Natural killer cell treated with Interleukin-12 subunit alpha and Interleukin-12 subunit beta and Interleukin-15 and Interleukin-18, amount 100 ng/mL, for 72 hours (primary cell): ENCODE measurements around the gene DNAJB8. TPM values are rescaled to one million over a fixed set of nuclear protein-coding genes. Genes with fewer than 3 reads are reported as not detected.

ENCODE experiments used
- ATAC-seq, 2 donors: fragments of 150-1000 bp; cut with Tn5 transposase in 1 of 2; sonication (Bioruptor Pico), chemical (Tn5 transposase) in 1 of 2; 2 replicates each; pipeline ENCODE4 v1.10.0; 2021
- DNase-seq: peaks from one replicate; pipeline ENCODE4 v3.0.0; 2022; ENCODE audit warnings: low spot score
- H3K27ac Mint-ChIP-seq, 2 donors: 1 replicate in 1 of 2; 2 replicates in 1 of 2; pipeline ENCODE4 v1.8.0; 2022; ENCODE audit warnings: mixed read lengths in 2 of 2, mild to moderate bottlenecking in 1 of 2, moderate library complexity in 1 of 2
- H3K27me3 Mint-ChIP-seq, 2 donors: 1 replicate in 1 of 2; 2 replicates in 1 of 2; pipeline ENCODE4 v1.8.0; 2022; ENCODE audit warnings: mixed read lengths in 2 of 2
- H3K36me3 Mint-ChIP-seq: one replicate; pipeline ENCODE4 v1.8.0; 2022; ENCODE audit warnings: mixed read lengths
- H3K4me1 Mint-ChIP-seq, 2 donors: 1 replicate in 1 of 2; 2 replicates in 1 of 2; pipeline ENCODE4 v1.8.0; 2022; ENCODE audit warnings: low read depth in 2 of 2, mixed read lengths in 2 of 2, mild to moderate bottlenecking in 1 of 2
- H3K4me3 Mint-ChIP-seq: one replicate; pipeline ENCODE4 v1.8.0; 2022; ENCODE audit warnings: mixed read lengths
- H3K9me3 Mint-ChIP-seq: 2 replicates; pipeline ENCODE4 v1.8.0; 2022; ENCODE audit warnings: mixed read lengths
- total RNA-seq, 2 donors: library from RNA; stranded (reverse); gene quantifications; one replicate each; pipeline ENCODE4 v1.2.3, GENCODE V29; 2022

The DNAJB8 gene
- total RNA-seq, 2 donors from 2014 or later: not detected

DNA sequence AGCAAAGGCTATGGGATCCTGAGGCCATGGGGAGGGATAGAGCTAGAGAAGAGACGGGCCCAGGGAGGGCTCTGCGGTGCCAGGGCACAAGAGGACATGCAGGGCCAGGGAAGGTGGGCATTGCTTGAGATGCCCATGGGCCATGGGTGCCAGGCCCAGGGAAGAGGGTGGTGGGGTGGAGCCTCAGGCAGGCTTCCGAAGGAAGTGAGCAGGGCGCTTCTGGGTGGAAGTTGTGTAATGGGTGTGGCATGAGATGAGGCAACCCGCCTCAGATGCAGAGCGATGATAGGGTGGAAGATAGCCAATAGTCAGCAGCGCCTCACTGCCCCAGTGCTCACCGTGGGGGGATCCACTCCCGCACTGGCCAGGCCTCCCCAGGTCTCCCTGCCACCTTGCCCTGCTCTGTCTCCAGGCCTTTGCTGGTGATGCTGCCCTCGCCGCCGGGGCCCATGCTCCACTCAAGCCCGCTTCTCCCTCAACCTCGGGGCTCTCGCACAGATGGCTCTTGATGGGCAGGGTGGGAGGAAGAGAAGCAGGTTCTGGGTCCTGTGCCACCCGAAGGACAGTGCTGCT, 51.4 kb downstream of the DNAJB8 start:
- no peaks in the 10 kb centered on the region for H3K36me3 Mint-ChIP-seq
- ATAC-seq (peak in 1 of 2 donors; percentile 64), DNase-seq (no peak)
- H3K4me1 Mint-ChIP-seq: peaks cover 0 to 2% of the 10 kb centered on the region in 2 donors
- H3K4me3 Mint-ChIP-seq: no peak overlapping the region
- no peaks in the 10 kb centered on the region for H3K27me3 Mint-ChIP-seq
- H3K27ac Mint-ChIP-seq: no peak overlapping the region
- no peaks in the 10 kb centered on the region for H3K9me3 Mint-ChIP-seq

DNA sequence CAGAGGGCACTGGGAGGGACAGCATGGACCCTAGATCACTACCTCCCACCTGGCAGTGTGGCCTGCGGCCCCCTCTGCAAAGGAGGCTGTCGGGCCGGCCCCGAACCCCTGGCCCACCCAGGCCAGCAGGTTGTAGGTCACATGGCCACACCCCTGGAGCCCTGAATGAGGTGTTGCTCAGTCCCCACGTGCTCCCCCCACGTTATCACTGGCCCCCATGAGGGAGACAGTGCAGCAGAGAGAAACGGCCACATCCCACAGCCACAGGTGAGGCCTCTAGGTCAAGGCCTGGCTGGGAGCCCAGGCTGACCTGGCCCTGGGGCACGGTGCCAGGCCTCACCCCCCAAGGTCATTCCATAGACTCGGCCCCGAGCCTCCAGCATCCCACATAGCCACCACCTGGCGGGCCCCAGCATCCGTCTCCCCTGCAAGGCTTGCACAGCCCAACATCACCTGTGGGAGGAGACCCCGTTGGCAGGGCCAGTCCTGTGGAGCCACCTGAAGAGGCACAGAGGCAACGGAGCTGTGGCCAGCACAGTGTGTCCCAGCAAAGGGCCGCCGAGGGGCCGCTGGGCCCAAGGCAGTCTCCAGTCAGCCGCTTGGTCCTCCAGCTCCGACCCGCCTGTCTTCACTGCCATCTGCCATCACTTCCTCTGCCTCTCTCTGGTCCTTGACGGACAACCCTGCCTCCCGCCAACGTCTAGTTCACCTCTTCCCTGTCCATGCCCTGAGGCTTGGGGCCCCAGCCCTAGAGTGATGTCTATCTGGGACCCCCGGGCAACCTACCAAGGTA, 53.1 kb downstream of the DNAJB8 start:
- H3K4me1 Mint-ChIP-seq: peaks cover 0 to 2% of the 10 kb centered on the region in 2 donors
- DNase-seq (no peak), ATAC-seq (no peak)
- H3K36me3 Mint-ChIP-seq: no peaks in the 10 kb centered on the region
- H3K27ac Mint-ChIP-seq: no peak overlapping the region
- no peak overlapping the region for H3K4me3 Mint-ChIP-seq
- H3K9me3 Mint-ChIP-seq: no peaks in the 10 kb centered on the region
- H3K27me3 Mint-ChIP-seq: no peaks in the 10 kb centered on the region

GRCh38 chr3:128413003-128413370, 53.7 kb downstream of the DNAJB8 start:
- DNase-seq (no peak), ATAC-seq (no peak)
- no peaks in the 10 kb centered on the region for H3K9me3 Mint-ChIP-seq
- H3K4me3 Mint-ChIP-seq: no peak overlapping the region
- peaks cover 0 to 2% of the 10 kb centered on the region in 2 donors for H3K4me1 Mint-ChIP-seq
- no peaks in the 10 kb centered on the region for H3K27me3 Mint-ChIP-seq
- no peaks in the 10 kb centered on the region for H3K36me3 Mint-ChIP-seq
- H3K27ac Mint-ChIP-seq: peak overlapping the region in 1 of 2 donors; percentile 50

Other genes with a start within 250 kb of the DNAJB8 start
- 10 to 100 TPM in 1 of 2 donors, 1 to 10 TPM in 1; 1.6 to 72.7 TPM for gene GATA2, start 26.3 kb upstream of the DNAJB8 start, total RNA-seq
- 100 to 1,000 TPM; 179 to 205 TPM for gene RPN1, start 183.9 kb upstream of the DNAJB8 start, total RNA-seq